ENCODE measurements around the gene DIPK1A.

GRCh38 chr1:92970990-92971689, 9.9 kb upstream of the DIPK1A start:
- no peak for TF ChIP-seq POLR2A (IDR thresholded peaks at IDR 0.05; ENCODE audit: low read depth, low read length)
- TF ChIP-seq POLR2AphosphoS5 (IDR thresholded peaks at IDR 0.05; ENCODE audit: low read depth, low read length): no peak
- TF ChIP-seq TAF1 (IDR thresholded peaks at IDR 0.05; ENCODE audit: borderline replicate concordance, low read depth, low read length): no peak
